MM.1S (cell line): ENCODE measurements around the gene KCNQ1.

Source experiments
- EZH2phosphoT487 ChIP-seq: fragments of 300-600 bp; sonication (generic); IDR thresholded peaks from 2 replicates; pipeline ENCODE4 v1.6.1; 2018; ENCODE audit warnings: antibody characterized with exemption, low read length
- TF ChIP-seq, protein P1 (sequence below): fragments of 300-600 bp; sonication (generic); IDR thresholded peaks from 2 replicates; pipeline ENCODE4 v1.5.1; 2016; ENCODE audit warnings: antibody characterized with exemption, low read length, mixed read lengths

DNA sequence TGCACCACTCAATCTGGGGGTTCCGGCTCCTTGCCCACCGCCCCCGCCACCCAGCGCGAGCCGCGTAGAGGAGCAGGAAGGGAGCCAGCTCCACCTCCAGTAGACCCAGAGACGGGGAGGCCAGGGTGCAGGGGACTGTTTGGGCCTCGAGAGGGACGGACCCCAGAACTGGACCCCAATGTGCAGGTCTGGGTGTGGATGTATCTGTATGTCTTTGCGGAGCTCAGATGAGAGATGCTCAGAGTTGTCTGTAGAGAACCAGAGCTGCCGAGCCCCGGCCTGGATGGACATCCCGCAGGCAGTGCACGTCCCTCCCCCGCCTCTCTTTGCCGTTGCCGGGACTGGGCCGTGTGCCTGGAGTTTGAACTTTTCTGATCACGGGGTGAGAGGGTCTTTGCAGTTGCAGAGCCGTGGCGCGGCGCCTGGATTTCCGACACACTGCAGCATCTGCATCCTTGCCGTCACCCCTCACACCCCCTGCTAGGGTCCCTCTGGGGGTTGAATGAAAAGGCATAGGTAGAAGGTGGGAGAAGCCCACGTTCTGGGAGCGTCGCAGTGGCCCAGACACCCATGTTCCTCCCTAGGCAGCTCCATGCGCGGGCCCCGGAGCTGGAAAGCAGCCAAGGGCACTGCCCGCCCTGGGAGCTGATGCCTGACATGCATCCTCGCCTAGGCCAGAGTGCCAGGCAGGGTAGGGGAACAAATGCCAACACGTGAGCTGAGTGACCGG, 105.2 kb downstream of the KCNQ1 start:
- TF ChIP-seq EZH2phosphoT487 = no peak
- TF ChIP-seq, protein P1, sequence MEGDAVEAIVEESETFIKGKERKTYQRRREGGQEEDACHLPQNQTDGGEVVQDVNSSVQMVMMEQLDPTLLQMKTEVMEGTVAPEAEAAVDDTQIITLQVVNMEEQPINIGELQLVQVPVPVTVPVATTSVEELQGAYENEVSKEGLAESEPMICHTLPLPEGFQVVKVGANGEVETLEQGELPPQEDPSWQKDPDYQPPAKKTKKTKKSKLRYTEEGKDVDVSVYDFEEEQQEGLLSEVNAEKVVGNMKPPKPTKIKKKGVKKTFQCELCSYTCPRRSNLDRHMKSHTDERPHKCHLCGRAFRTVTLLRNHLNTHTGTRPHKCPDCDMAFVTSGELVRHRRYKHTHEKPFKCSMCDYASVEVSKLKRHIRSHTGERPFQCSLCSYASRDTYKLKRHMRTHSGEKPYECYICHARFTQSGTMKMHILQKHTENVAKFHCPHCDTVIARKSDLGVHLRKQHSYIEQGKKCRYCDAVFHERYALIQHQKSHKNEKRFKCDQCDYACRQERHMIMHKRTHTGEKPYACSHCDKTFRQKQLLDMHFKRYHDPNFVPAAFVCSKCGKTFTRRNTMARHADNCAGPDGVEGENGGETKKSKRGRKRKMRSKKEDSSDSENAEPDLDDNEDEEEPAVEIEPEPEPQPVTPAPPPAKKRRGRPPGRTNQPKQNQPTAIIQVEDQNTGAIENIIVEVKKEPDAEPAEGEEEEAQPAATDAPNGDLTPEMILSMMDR = no peak
